Measurements from ENCODE around the gene PTH2R. TPM values are rescaled to one million over a fixed set of nuclear protein-coding genes. Genes with fewer than 3 reads are reported as not detected.
"Not testable (repeated sequence)": the region's sequence is repeated elsewhere in the genome, so short reads cannot be mapped to it uniquely, and the experiment has no call there.

The PTH2R gene
- total RNA-seq, 1 donor from 2014 or later, result under 0.01 TPM

DNA sequence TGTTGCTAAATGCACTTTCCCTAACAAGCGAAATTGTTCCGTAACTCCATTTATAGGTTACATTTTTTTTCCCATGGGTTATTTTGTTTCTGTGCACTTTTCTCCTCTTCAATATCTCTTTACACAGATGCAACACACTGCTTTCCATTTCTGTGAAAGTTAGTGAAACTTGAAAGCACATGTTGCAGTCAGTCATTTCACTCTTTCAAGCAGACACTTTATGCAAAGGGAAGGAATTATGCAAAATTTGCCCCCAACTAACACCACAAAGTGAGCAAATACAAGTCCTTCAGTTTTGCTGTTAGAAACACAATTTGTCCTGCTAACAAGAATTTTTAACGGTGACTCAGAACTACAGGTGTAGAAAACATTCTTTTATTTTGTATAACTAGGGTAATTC lies 124.8 kb downstream of the PTH2R start:
- FAIRE-seq (no peak), DNase-seq (ENCODE audit: low read depth) (no peak)
- Histone ChIP-seq H3K4me3 (ENCODE audit: low read depth, low read length) (no peak overlapping the region), H3K27me3 (ENCODE audit: control insufficient read depth, insufficient read depth, low read length) (no peaks in the 10 kb centered on the region), H3K36me3 (ENCODE audit: control insufficient read depth, insufficient read depth, low read length) (no peaks in the 10 kb centered on the region)
- no peak for TF ChIP-seq CTCF (IDR thresholded peaks at IDR 0.05; ENCODE audit: insufficient read depth, low read length, severe bottlenecking)

GRCh38 chr2:208535578-208535977 lies 129.0 kb downstream of the PTH2R start:
- not testable (repeated sequence) for H3K36me3 ChIP-seq (ENCODE audit: control insufficient read depth, insufficient read depth, low read length); DNase-seq (ENCODE audit: low read depth); H3K27me3 ChIP-seq (ENCODE audit: control insufficient read depth, insufficient read depth, low read length); FAIRE-seq; H3K4me3 ChIP-seq (ENCODE audit: low read depth, low read length)

DNA sequence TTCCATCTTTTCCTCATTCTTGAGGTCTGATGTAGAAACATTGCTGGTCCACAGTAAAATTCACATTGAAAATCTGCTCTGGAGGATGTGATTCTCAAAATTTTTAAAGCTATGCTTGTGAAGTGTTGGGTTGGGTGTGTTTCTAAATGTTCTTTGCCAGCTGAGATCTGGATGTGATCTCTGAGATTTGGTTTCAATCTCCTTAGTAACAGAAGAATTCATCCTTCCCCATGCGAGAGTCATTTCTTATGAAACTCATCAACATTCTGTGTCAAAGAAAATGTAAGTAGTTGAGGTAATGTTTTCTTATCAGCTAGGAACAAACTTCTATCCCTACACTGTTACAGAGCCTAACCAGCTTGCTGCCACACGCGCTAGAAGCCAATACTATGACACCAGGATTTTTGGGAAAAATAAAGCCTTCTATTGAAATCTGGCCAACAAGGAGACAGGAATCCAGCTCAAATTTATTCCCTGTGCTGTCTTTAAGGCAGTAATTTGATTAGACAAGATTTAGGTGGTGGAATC lies 134.9 kb downstream of the PTH2R start:
- H3K27me3 ChIP-seq (ENCODE audit: control insufficient read depth, insufficient read depth, low read length), result no peaks in the 10 kb centered on the region
- no peak for TF ChIP-seq CTCF (IDR thresholded peaks at IDR 0.05; ENCODE audit: insufficient read depth, low read length, severe bottlenecking)
- no peak for FAIRE-seq
- no peak overlapping the region for H3K4me3 ChIP-seq (ENCODE audit: low read depth, low read length)
- H3K36me3 ChIP-seq (ENCODE audit: control insufficient read depth, insufficient read depth, low read length), result no peaks in the 10 kb centered on the region
- no peak for DNase-seq (ENCODE audit: low read depth)

DNA sequence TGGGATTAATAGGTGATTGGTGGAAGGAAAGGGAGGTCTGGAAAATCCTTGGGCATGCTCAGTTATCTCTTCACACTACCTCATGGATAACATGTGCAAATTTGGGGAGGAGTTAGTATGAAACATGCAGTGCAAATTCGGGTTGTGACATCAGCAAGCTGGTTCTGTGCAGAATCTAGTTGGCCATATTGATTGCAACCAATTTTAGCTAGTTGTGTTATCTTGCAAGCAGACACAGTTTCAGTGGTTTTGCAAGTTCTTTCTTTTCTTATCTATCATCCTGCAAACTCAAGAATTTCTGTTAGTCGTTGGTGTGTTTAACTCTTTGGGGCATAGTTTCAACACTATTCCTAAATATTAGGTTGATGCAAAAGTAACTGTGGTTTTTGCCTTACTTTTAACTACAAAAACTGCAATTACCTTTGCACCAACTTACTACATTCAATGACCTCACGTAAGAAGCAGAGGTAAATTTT lies 135.4 kb downstream of the PTH2R start:
- H3K36me3 ChIP-seq (ENCODE audit: control insufficient read depth, insufficient read depth, low read length), result no peaks in the 10 kb centered on the region
- no peaks in the 10 kb centered on the region for H3K27me3 ChIP-seq (ENCODE audit: control insufficient read depth, insufficient read depth, low read length)
- DNase-seq (ENCODE audit: low read depth) (no peak), FAIRE-seq (no peak)
- no peak overlapping the region for H3K4me3 ChIP-seq (ENCODE audit: low read depth, low read length)
- no peak for TF ChIP-seq CTCF (IDR thresholded peaks at IDR 0.05; ENCODE audit: insufficient read depth, low read length, severe bottlenecking)

DNA sequence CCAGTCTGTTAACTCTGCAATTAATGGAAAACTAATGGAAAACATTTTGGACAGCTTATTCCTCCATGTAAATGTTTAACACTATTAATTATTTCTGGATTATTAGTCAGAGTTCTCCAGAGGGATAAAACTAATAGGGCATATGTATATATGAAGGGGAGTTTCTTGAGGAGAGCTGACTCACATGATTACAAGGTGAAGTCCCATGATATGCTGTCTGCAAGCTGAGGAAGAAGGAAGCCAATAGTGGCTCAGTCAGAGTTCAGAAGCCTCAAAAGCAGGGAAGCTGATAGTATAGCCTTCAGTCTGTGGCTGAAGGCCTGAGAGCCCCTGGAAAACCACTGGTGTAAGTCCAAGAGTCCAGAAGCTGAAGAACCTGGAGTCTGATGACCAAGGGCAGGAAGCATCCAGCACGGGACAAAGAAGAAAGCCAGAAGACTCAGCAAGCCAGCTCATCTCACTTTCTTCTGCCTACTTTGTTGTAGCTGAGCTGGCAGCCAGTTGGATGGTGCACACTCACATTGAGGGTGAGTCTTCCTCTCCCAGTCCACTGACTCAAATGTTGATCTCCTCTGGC lies 136.0 kb downstream of the PTH2R start:
- TF ChIP-seq CTCF (IDR thresholded peaks at IDR 0.05; ENCODE audit: insufficient read depth, low read length, severe bottlenecking), result no peak
- Histone ChIP-seq H3K36me3 (ENCODE audit: control insufficient read depth, insufficient read depth, low read length) (no peaks in the 10 kb centered on the region), H3K27me3 (ENCODE audit: control insufficient read depth, insufficient read depth, low read length) (no peaks in the 10 kb centered on the region), H3K4me3 (ENCODE audit: low read depth, low read length) (no peak overlapping the region)
- DNase-seq (ENCODE audit: low read depth), result no peak
- FAIRE-seq, result no peak

Other genes starting within 250 kb of the PTH2R start
- gene CRYGA, start 243.2 kb upstream of the PTH2R start, total RNA-seq, result not detected in 2 replicates
- not detected in 2 replicates for gene C2orf80, start 216.8 kb upstream of the PTH2R start, total RNA-seq
- gene IDH1, start 151.7 kb upstream of the PTH2R start, total RNA-seq, result 363 and 451 TPM in 2 replicates
- gene PIKFYVE, start 140.5 kb upstream of the PTH2R start, total RNA-seq, result 18.1 and 19.5 TPM in 2 replicates

Data from bronchial epithelial cell (primary cell).